Stimulated activated CD8-positive, alpha-beta memory T cell treated with anti-CD3 and anti-CD28 coated beads, Interleukin-4, amount 100 ng/mL, for 4 hours (primary cell): ENCODE measurements around the gene GOLGA1.
"Not testable (repeated sequence)": the region's sequence is repeated elsewhere in the genome, so short reads cannot be mapped to it uniquely, and the experiment has no call there.

ENCODE experiments used
- DNase-seq, 2 donors: peaks; one replicate each; pipeline ENCODE4 v3.0.0-alpha.2; 2020; ENCODE audit warnings: low read depth in 2 of 2, low spot score in 1 of 2

Gene GOLGA1

DNA sequence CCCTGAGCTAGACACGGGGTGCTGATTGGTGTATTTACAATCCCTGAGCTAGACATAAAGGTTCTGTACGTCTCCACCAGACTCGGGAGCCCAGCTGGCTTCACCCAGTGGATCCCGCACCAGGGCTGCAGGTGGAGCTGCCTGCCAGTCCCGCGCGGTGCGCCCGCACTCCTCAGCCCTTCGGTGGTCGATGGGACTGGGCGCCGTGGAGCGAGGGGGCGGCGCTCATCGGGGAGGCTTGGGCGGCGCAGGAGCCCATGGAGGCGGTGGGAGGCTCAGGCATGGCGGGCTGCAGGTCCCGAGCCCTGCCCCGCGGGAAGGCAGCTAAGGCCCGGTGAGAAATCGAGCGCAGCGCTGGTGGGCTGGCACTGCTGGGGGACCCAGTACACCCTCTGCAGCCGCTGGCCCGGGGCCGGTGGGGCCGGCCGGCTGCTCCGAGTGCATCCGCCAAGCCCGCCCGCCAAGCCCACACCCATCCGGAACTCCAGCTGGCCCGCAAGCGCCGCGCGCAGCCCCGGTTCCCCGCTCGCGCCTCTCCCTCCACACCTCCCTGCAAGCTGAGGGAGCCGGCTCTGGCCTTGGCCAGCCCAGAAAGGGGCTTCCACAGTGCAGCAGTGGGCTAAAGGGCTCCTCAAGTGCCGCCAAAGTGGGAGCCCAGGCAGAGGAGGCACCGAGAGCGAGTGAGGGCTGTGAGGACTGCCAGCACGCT lies 102.2 kb downstream of the GOLGA1 start:
- DNase-seq, result not testable (repeated sequence)

DNA sequence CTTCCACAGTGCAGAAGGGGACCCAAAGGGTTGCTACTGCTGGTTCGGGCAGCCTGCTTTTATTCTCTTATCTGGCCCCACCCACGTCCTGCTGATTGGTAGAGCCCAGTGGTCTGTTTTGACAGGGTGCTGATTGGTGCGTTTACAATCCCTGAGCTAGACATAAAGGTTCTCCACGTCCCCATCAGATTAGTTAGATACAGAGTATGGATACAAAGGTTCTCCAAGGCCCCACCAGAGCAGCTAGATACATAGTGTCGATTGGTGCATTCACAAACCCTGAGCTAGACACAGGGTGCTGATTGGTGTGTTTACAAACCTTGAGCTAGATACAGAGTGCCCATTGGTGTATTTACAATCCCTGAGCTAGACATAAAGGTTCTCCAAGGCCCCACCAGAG lies 102.8 kb downstream of the GOLGA1 start:
- DNase-seq, result not testable (repeated sequence)

DNA sequence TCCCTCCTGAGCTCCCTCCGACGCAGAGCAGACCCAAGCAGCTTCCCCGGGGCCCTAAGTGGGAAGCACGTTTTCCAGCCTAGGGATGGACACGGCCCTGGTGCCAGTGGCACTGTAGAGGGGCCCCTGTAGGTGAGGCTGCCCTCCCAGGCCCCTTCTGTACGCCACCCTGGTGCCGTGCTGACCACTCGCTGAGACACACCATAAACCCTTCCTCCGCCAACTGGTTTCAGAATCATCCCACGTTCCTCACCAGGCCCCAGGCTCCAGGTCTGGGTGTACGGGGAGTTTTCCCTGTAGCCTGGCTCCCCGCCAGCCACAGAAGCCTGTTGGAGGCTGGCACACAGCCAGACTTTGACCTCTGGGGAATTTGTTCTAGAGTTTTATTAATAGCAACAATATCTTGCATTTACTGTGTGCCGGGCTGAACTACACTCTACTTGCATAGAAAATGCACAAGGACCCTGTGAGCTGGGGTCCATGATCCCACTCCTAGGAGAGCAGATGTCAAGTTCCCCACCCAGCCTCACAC lies 105.8 kb downstream of the GOLGA1 start:
- DNase-seq, result no peak

DNA sequence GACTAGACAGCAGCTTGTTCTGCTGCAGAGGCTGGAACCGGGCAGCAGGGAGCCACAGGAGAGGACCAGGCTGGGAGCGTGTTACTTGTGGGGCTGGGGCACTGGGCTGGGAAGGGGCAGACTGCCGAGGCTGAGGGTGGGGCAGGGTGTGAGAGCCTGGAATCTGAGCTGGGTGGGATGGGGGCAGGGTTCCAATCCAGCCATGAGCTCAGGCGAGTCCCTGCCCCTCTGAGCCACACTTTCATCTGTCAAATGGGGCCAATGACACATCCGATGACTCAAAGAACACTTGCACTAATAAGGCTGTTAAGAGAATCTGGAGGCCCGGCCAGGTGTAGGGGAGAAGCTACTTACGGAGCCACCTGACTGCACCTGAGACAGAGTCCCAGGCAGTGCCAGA lies 106.3 kb downstream of the GOLGA1 start:
- no peak for DNase-seq

- no peak for DNase-seq
These were observed 109.1 kb downstream of the GOLGA1 start for GRCh38 chr9:124831642-124832364.

GRCh38 chr9:124830593-124830992 lies 110.3 kb downstream of the GOLGA1 start:
- no peak for DNase-seq

- DNase-seq, result no peak
These were observed 111.6 kb downstream of the GOLGA1 start for GRCh38 chr9:124829334-124829669.

DNA sequence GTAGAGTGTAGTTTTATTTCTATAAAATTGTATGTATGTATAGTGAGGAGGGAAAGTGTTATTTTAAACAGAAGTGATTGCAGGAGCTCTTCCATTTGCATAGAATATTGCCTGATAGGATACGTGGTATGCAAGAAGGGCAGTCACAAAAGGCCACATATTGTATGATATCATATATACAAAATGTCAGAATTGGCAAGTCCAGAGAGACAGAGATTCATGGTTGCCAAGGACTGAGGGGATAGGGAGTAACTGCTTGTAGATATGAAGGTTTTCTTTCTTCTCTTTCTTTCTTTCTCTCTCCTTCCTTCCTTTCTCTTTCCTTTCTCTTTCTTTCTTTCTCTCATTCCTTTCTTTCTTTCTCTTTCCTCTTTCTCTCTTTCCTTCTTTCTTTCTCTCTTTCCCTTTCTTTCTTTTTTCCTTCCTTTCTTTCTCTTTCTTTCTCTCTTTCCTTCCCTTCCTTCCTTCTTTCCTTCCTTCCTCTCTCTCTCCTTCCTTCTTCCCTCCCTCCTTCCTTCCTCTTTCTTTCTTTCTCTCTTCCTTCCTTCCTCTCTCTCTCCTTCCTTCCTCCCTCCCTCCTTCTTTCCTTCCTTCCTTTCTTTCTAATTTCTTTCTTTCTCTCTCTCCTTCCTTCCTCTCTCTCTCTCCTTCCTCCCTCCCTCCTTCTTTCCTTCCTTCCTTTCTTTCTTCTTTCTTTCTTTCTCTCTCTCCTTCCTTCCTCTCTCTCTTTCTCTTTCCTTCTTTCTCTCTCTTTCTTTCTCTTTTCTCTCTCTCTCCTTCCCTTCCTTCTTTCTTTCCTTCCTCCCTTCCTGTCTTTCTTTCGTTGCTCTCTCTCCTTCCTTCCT lies 112.2 kb downstream of the GOLGA1 start:
- no peak for DNase-seq
